Loucy (cell line): ENCODE results near the gene CFAP20DC.
"Not testable (repeated sequence)": the region's sequence is repeated elsewhere in the genome, so short reads cannot be mapped to it uniquely, and the experiment has no call there.

Experiments
- H2AFZ ChIP-seq: fragments of 200-600 bp; sonication (generic); 2 replicates; pipeline ENCODE4 v1.6.0; 2016; ENCODE audit warnings: antibody characterized with exemption, mild to moderate bottlenecking, low read length, moderate library complexity
- H3F3A ChIP-seq: fragments of 200-600 bp; 2 replicates; pipeline ENCODE4 v1.6.0; 2016; ENCODE audit warnings: antibody characterized with exemption, low read depth, mild to moderate bottlenecking
- H3K27me3 ChIP-seq: fragments of 200-600 bp; sonication (generic); 2 replicates; pipeline ENCODE4 v1.6.1; 2014; ENCODE audit warnings: low read length, mild to moderate bottlenecking; ENCODE audit not compliant: insufficient read depth, poor library complexity, severe bottlenecking
- H3K36me3 ChIP-seq: fragments of 200-600 bp; sonication (generic); 2 replicates; pipeline ENCODE4 v1.6.1; 2016; ENCODE audit warnings: low read length; ENCODE audit not compliant: insufficient read depth
- H3K4me1 ChIP-seq: fragments of 200-600 bp; sonication (generic); 2 replicates; pipeline ENCODE4 v1.5.1; 2014; ENCODE audit warnings: low read length, mild to moderate bottlenecking; ENCODE audit not compliant: insufficient read depth, poor library complexity, severe bottlenecking
- H3K4me2 ChIP-seq: fragments of 200-600 bp; sonication (generic); 2 replicates; pipeline ENCODE4 v1.6.0; 2014; ENCODE audit warnings: antibody characterized with exemption, low read length, low read depth, mild to moderate bottlenecking; ENCODE audit not compliant: poor library complexity, severe bottlenecking
- H3K4me3 ChIP-seq: fragments of 200-600 bp; sonication (generic); 2 replicates; pipeline ENCODE4 v1.5.1; 2014; ENCODE audit warnings: low read length, mild to moderate bottlenecking, mixed read lengths; ENCODE audit not compliant: poor library complexity, severe bottlenecking
- H3K79me2 ChIP-seq: fragments of 200-600 bp; sonication (generic); 2 replicates; pipeline ENCODE4 v1.6.1; 2014; ENCODE audit warnings: low read length; ENCODE audit not compliant: insufficient read depth
- H3K9ac ChIP-seq: fragments of 200-600 bp; sonication (generic); 2 replicates; pipeline ENCODE4 v1.6.0; 2014; ENCODE audit warnings: mild to moderate bottlenecking, low read depth, low read length, moderate library complexity; ENCODE audit not compliant: poor library complexity, severe bottlenecking
- H3K9me2 ChIP-seq: fragments of 200-600 bp; sonication (generic); replicated peaks from 2 replicates; pipeline ENCODE4 v1.6.1; 2016; ENCODE audit warnings: low read depth, low read length, mixed read lengths
- H3K9me3 ChIP-seq: fragments of 200-600 bp; sonication (generic); 2 replicates; pipeline ENCODE4 v1.6.1; 2014; ENCODE audit warnings: mild to moderate bottlenecking, antibody characterized with exemption, low read length, low read depth; ENCODE audit not compliant: insufficient read depth
- H4K20me1 ChIP-seq: fragments of 200-600 bp; sonication (generic); 2 replicates; pipeline ENCODE4 v1.6.0; 2014; ENCODE audit warnings: antibody characterized with exemption, low read length, mild to moderate bottlenecking; ENCODE audit not compliant: insufficient read depth, poor library complexity, severe bottlenecking
- CTCF ChIP-seq: fragments of 200-600 bp; sonication (generic); conservative IDR thresholded peaks from 2 replicates; pipeline ENCODE4 v1.5.1; 2014; ENCODE audit warnings: mild to moderate bottlenecking, antibody characterized with exemption, low read length
- EZH2phosphoT487 ChIP-seq: fragments of 200-600 bp; IDR thresholded peaks from 2 replicates; pipeline ENCODE4 v1.6.1; 2018; ENCODE audit warnings: antibody characterized with exemption, mild to moderate bottlenecking, moderate library complexity, borderline replicate concordance

Gene CFAP20DC

GRCh38 chr3:58973796-58974195 is 76.0 kb downstream of the CFAP20DC start:
- Histone ChIP-seq H3K4me2 (no peak overlapping the region), H3K9me2 (no peaks in the 10 kb centered on the region), H3K9ac (no peak overlapping the region), H3F3A (no peaks in the 10 kb centered on the region), H2AFZ (no peak overlapping the region), H3K36me3 (no peaks in the 10 kb centered on the region), H3K79me2 (no peaks in the 10 kb centered on the region), H4K20me1 (no peaks in the 10 kb centered on the region), H3K4me3 (no peak overlapping the region), H3K9me3 (no peaks in the 10 kb centered on the region), H3K27me3 (no peaks in the 10 kb centered on the region), H3K4me1 (no peaks in the 10 kb centered on the region)
- no peak for TF ChIP-seq CTCF
- TF ChIP-seq EZH2phosphoT487: no peak

- H3K9me2 ChIP-seq, H3F3A ChIP-seq, H3K4me1 ChIP-seq, H3K9me3 ChIP-seq, H3K9ac ChIP-seq, H3K4me2 ChIP-seq, H4K20me1 ChIP-seq, H3K36me3 ChIP-seq, H3K4me3 ChIP-seq, H3K79me2 ChIP-seq, H3K27me3 ChIP-seq, H2AFZ ChIP-seq: not testable (repeated sequence)
Observed at GRCh38 chr3:58967866-58968265, 82.0 kb downstream of the CFAP20DC start.

- Histone ChIP-seq H2AFZ (no peak overlapping the region), H3K9me3 (no peaks in the 10 kb centered on the region), H3K36me3 (no peaks in the 10 kb centered on the region), H3K27me3 (no peaks in the 10 kb centered on the region), H3K79me2 (no peaks in the 10 kb centered on the region), H4K20me1 (no peaks in the 10 kb centered on the region), H3K4me1 (no peaks in the 10 kb centered on the region), H3K4me3 (no peak overlapping the region), H3F3A (no peaks in the 10 kb centered on the region), H3K4me2 (no peak overlapping the region), H3K9ac (no peak overlapping the region), H3K9me2 (no peaks in the 10 kb centered on the region)
- no peak for TF ChIP-seq CTCF
- TF ChIP-seq EZH2phosphoT487: no peak
Observed at GRCh38 chr3:58965865-58966264, 84.0 kb downstream of the CFAP20DC start.

- no peaks in the 10 kb centered on the region for H3K79me2 ChIP-seq
- no peaks in the 10 kb centered on the region for H3F3A ChIP-seq
- H3K27me3 ChIP-seq: no peaks in the 10 kb centered on the region
- no peaks in the 10 kb centered on the region for H3K9me2 ChIP-seq
- TF ChIP-seq EZH2phosphoT487 (no peak), CTCF (no peak)
- H3K4me2 ChIP-seq: no peak overlapping the region
- H3K4me1 ChIP-seq: no peaks in the 10 kb centered on the region
- H3K9me3 ChIP-seq: no peaks in the 10 kb centered on the region
- H4K20me1 ChIP-seq: no peaks in the 10 kb centered on the region
- no peak overlapping the region for H3K4me3 ChIP-seq
- H3K9ac ChIP-seq: no peak overlapping the region
- no peaks in the 10 kb centered on the region for H3K36me3 ChIP-seq
- H2AFZ ChIP-seq: no peak overlapping the region
Observed at GRCh38 chr3:58963928-58964503, 85.8 kb downstream of the CFAP20DC start.
